Breast epithelium (tissue), 3 donors: ENCODE results near the gene ANKRD31.

ENCODE experiments used
- CTCF ChIP-seq, 3 donors: fragments of 450-650 bp; IDR thresholded peaks; one replicate each; pipeline ENCODE4 v1.5.1; 2016 to 2017; ENCODE audit warnings: antibody characterized with exemption in 3 of 3, mild to moderate bottlenecking in 3 of 3, moderate library complexity in 3 of 3
- POLR2A ChIP-seq: fragments of 450-650 bp; IDR thresholded peaks from one replicate; pipeline ENCODE4 v1.6.1; 2016; ENCODE audit warnings: antibody characterized with exemption, mild to moderate bottlenecking, moderate library complexity
- POLR2AphosphoS5 ChIP-seq, 3 donors: sonication (generic); formaldehyde crosslinking; IDR thresholded peaks; one replicate each; pipeline ENCODE4 v1.6.1; 2017; ENCODE audit warnings: antibody characterized with exemption in 3 of 3

DNA sequence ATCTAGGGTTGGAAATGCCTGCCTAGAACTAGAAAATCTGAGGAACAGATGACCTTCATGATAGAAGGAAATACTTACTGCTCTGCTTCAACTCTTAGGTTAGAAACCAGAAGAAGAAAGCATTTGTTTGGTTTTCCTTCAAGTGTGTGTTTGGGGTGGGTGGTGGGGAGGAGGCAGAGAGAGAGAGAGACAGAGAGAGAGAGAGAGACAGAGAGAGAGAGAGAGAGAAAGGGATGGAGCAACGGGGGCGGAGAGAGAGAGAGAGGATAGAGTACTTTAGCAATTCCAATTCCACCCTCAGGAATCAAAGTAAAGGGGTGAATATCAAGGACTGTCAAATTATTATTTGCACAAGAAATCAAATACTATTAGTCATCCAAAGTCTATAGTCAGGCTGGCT, 155.2 kb downstream of the ANKRD31 start:
- TF ChIP-seq POLR2A (no peak), CTCF (IDR thresholded peaks at IDR 0.05) (no peak), POLR2AphosphoS5 (IDR thresholded peaks at IDR 0.05) (no peak)
